ENCODE measurements around the gene NECTIN4. TPM values are rescaled to one million over a fixed set of nuclear protein-coding genes. Genes with fewer than 3 reads are reported as not detected.
A peak's percentile ranks its signal among the peaks of the same experiment; 100 is the strongest.

Gene NECTIN4
- total RNA-seq, 4 donors from 2014 or later, result 0.27 to 1.9 TPM; not detected in 2

- Histone ChIP-seq H3K36me3 (peaks cover 2 to 40% of the 10 kb centered on the region in 2 donors), H3K27me3 (no peaks in the 10 kb centered on the region), H3K9me3 (no peaks in the 10 kb centered on the region), H3K4me3 (peak overlapping the region; percentile 90 to 94), H3K4me1 (peaks cover 0 to 36% (median 8%) of the 10 kb centered on the region in 3 donors), H3K27ac (peak overlapping the region; percentile 88 to 97 (median 94))
- no peak for ATAC-seq
- TF ChIP-seq EP300 (IDR thresholded peaks at IDR 0.05) (no peak), POLR2AphosphoS5 (IDR thresholded peaks at IDR 0.05) (no peak), POLR2A (IDR thresholded peaks at IDR 0.05) (no peak), CTCF (IDR thresholded peaks at IDR 0.05) (no peak)
These were observed 44.8 kb downstream of the NECTIN4 start for GRCh38 chr1:161044535-161044907.

- no peak overlapping the region for H3K4me3 ChIP-seq
- no peaks in the 10 kb centered on the region for H3K9me3 ChIP-seq
- WGBS, 2 donors (ENCODE audit: low coverage in 1 of 2), result 92% methylated on average over 2 of the region's 5 CpGs; no CpG with 5 or more reads in 1 of the 2 donors
- H3K27ac ChIP-seq, result no peak overlapping the region
- H3K36me3 ChIP-seq, result peaks cover 2 to 44% of the 10 kb centered on the region in 2 donors
- H3K27me3 ChIP-seq, result no peaks in the 10 kb centered on the region
- peaks cover 0 to 47% (median 8%) of the 10 kb centered on the region in 3 donors for H3K4me1 ChIP-seq
- TF ChIP-seq POLR2AphosphoS5 (IDR thresholded peaks at IDR 0.05), result no peak
- TF ChIP-seq EP300 (IDR thresholded peaks at IDR 0.05), result no peak
- no peak for TF ChIP-seq CTCF (IDR thresholded peaks at IDR 0.05)
- no peak for TF ChIP-seq POLR2A (IDR thresholded peaks at IDR 0.05)
- no peak for ATAC-seq
These were observed 49.8 kb downstream of the NECTIN4 start for GRCh38 chr1:161039546-161039945.

- WGBS, 2 donors (ENCODE audit: low coverage in 1 of 2), result 0 to 5% methylated on average over 1 to 2 of the region's 3 CpGs
- no peaks in the 10 kb centered on the region for H3K27me3 ChIP-seq
- no peaks in the 10 kb centered on the region for H3K9me3 ChIP-seq
- peak overlapping the region; percentile 50 to 68 for H3K4me3 ChIP-seq
- H3K36me3 ChIP-seq, result peaks cover 2 to 44% of the 10 kb centered on the region in 2 donors
- TF ChIP-seq CTCF (IDR thresholded peaks at IDR 0.05) (no peak), POLR2AphosphoS5 (IDR thresholded peaks at IDR 0.05) (no peak), POLR2A (IDR thresholded peaks at IDR 0.05) (no peak), EP300 (IDR thresholded peaks at IDR 0.05) (no peak)
- H3K4me1 ChIP-seq, result peaks cover 0 to 43% (median 4%) of the 10 kb centered on the region in 3 donors
- ATAC-seq, result no peak
- H3K27ac ChIP-seq, result peak overlapping the region in 1 of 4 donors; percentile 31
These were observed 50.2 kb downstream of the NECTIN4 start for GRCh38 chr1:161039154-161039545.

GRCh38 chr1:161038523-161039153 is 50.7 kb downstream of the NECTIN4 start, which contains the start of gene TSTD1:
Gene TSTD1 (minus strand): TSS chr1:161038964. CDS start chr1:161038889, 75 bp downstream.
- 20% methylated on average over 1 of the region's 54 CpGs; no CpG with 5 or more reads in 1 of the 2 donors for WGBS, 2 donors (ENCODE audit: low coverage in 1 of 2)
- Histone ChIP-seq H3K27ac (peak within 1 kb of the TSS in 3 of 4 donors; percentile 5 to 31 (median 24)), H3K4me3 (peak within 1 kb of the TSS; percentile 50 to 68), H3K27me3 (no peaks in the 10 kb centered on the region), H3K36me3 (peaks cover 2 to 44% of the 10 kb centered on the region in 2 donors), H3K9me3 (no peaks in the 10 kb centered on the region), H3K4me1 (peaks cover 0 to 38% (median 0%) of the 10 kb centered on the region in 3 donors)
- peak; percentile 76 for ATAC-seq
- TF ChIP-seq POLR2AphosphoS5 (IDR thresholded peaks at IDR 0.05), result peak; percentile 33
- peak in 1 of 2 donors; percentile 26 for TF ChIP-seq POLR2A (IDR thresholded peaks at IDR 0.05)
- TF ChIP-seq EP300 (IDR thresholded peaks at IDR 0.05), result no peak

- H3K36me3 ChIP-seq, result peaks cover 2 to 42% of the 10 kb centered on the region in 2 donors
- WGBS, 2 donors (ENCODE audit: low coverage in 1 of 2), result 27 to 74% methylated on average over 3 to 6 of the region's 21 CpGs
- H3K27me3 ChIP-seq, result no peaks in the 10 kb centered on the region
- no peak for TF ChIP-seq CTCF (IDR thresholded peaks at IDR 0.05)
- TF ChIP-seq POLR2AphosphoS5 (IDR thresholded peaks at IDR 0.05), result no peak
- no peak for TF ChIP-seq POLR2A (IDR thresholded peaks at IDR 0.05)
- no peak for TF ChIP-seq EP300 (IDR thresholded peaks at IDR 0.05)
- peak overlapping the region in 2 of 4 donors; percentile 5 to 31 for H3K27ac ChIP-seq
- no peaks in the 10 kb centered on the region for H3K9me3 ChIP-seq
- ATAC-seq, result no peak
- H3K4me1 ChIP-seq, result peaks cover 0 to 31% (median 0%) of the 10 kb centered on the region in 3 donors
- H3K4me3 ChIP-seq, result peak overlapping the region; percentile 50 to 68
These were observed 51.5 kb downstream of the NECTIN4 start for GRCh38 chr1:161037661-161038522.

Measured in gastroesophageal sphincter (tissue), 4 donors.